HT1080 (cell line): Measurements from ENCODE around the gene TMEM178A. TPM values are rescaled to one million over a fixed set of nuclear protein-coding genes. Genes with fewer than 3 reads are reported as not detected.
A peak's percentile ranks its signal among the peaks of the same experiment; 100 is the strongest.
"Not testable (repeated sequence)": the region's sequence is repeated elsewhere in the genome, so short reads cannot be mapped to it uniquely, and the experiment has no call there.

Experiments used
- DNase-seq: peaks from one replicate; pipeline ENCODE4 v3.0.0-alpha.2; 2015; ENCODE audit warnings: low read depth
- total RNA-seq: library from RNA; depleted of rRNA; stranded (reverse); fragments of >200 nt; shearing (Covaris generic); gene quantifications from 2 replicates; pipeline ENCODE4 v1.2.3, GENCODE V29; 2014

TMEM178A gene
- total RNA-seq, 1 experiment from 2014 or later, result not detected

DNA sequence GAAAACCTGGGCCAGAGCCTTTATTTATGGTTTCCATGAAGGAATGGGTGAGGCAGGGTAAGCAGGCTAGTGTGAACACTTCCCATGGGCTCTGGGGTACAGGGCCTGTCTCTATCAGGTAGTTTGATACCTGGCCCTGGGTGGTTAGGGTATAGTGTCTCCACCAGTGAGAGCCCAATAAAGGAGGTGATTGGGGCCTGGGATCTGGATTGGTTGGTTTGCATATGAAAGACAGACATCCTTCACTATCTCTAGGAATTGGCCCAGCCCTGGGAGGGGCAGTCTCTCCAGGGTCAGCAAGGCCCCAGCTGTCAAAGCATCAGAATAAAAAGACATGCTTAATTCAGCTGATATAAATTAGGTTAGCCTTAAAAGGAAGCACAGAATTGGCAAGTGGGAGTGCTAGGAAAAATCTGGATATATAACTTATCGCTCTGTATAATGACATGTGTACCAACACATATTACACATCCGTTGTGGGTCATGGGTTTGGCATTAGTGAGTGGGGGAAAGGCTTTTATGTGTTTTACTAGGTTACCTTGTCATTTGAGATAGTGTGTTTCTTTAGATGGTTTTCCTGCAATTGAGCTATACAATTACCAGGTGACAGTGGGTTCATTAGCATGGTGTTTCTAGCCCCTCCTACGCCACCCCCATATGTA lies 18.5 kb upstream of the TMEM178A start:
- DNase-seq, result no peak

DNA sequence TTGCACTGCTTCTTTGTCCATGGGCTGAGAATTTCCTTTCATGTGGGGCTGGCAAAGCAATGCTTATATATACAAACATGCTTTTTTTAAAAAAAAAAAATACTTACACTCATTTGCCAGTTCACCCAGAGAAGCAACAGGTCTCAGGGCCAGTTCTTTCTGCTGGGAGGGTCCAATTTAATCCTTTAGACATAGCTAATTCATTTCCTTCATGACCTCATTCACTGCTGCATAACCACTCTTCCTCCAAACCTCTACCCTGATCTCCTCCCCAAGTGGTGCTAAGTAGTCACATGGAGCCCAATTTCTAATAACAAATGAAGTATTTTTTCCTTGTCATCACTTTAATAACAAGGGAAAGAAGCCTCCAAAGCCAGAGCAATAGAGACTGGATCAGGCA lies 17.1 kb upstream of the TMEM178A start:
- peak; percentile 42 for DNase-seq

DNA sequence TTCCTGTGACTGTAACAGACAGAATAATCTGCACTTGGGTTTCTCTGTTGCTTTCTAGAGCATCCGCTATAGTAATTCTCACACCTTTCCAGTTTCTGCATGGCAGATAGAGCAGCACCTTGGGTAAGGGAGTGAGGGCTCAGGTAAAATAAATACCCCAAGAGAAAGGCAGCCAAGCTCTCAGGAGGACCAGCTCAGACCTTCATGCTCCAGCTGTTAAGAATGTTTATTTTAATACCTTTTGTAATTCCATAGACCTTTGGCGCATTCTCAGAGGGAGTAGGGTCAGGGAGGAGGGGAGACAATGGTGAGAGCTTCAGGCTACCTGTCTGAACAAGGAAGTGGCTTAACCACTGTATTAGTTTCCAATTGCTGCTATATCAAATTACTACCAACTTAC lies 16.2 kb upstream of the TMEM178A start:
- no peak for DNase-seq

- DNase-seq, result no peak
Measured at GRCh38 chr2:39650468-39650867, 15.2 kb upstream of the TMEM178A start.

DNA sequence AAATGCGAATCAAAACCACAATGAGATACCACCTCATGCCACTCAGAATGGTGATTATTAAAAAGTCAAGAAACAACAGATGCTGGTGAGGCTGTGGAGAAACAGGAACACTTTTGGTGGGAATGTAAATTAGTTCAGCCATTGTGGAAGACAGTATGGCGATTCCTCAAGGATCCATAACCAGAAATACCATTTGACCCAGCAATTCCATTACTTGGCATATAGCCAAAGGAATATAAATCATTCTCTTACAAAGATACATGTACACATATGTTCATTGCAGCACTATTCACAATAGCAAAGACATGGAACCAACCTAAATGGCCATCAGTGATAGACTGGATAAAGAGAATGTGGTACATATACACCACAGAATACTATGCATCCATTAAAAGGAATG lies 9.5 kb upstream of the TMEM178A start:
- DNase-seq, result not testable (repeated sequence)

DNA sequence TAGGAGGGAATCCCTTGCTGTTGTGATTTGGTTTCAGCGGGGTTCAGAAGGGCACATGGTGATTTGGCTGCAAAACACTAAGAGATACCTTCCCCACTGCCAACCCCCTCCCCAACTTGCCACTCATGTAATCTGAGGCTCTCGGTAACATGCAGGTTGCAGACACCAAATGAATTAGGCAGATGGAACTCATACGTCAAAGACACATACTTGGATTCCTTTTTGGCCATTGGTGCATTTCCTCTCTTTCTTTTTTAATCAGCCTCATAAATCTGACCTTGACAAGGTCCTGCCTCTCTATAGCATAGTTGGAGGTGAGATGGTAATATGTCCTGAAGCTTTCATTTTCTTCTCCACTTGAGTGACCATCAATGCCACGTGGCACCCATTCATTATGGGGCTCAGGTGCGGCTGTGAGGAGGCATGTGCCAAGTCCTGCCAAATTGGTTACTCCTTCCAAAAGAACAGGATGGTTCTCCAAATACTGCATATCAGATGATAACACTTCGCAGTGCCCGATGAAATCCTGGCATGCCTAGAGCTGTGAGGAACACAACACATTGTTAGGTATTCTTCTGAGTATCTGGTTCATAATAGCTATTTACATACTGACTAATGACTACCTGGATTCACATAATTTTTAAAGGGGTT lies 8.3 kb upstream of the TMEM178A start:
- DNase-seq, result no peak

DNA sequence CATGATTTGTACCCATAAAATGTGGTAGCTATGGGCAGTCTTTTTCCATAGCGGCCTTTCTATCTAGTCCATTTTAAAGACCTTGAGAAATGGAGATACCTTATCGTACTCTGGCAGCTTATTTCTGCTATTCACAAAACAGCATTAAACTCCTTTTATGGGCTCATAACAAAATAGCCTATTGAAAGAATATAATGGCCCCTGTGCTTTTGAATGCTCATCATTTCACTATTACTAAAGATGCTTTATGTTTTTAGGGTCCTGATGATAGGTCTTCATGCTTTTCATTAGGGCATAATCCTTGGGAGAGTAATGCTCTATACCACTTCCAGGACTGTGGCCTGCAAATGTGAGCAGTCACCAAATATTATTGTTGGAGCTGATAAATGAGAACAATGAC lies 7.3 kb upstream of the TMEM178A start:
- no peak for DNase-seq

GRCh38 chr2:39659765-39660611 lies 5.7 kb upstream of the TMEM178A start:
- DNase-seq, result no peak

DNA sequence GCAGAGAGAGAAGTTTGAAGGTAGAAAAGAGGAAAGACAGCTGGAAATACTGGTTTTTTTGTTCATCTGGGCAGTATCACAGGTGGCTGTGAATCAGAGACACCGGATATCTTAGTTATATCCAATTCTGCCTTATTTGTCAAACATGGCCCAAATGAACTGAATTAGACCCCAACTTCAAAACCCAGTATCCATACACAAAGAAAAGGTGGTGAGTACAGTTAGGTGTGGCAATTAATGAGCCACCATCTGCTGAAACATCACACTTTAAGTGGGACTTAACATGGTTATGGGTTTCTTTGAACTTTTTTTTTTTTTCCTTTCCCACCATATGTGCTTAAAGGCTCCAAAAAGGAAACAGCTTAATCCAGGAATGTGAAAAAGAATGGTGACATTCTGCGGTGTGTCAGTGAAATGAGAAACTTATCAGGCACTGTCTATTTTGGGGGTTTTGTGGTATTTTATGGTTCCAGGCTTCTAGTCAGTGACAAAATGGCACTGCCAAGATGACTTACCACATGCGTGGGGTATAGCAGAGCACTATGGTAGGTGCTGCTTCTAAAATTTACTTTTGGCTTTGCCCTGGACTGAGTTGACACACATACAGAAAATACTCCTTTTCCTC lies 5.0 kb upstream of the TMEM178A start:
- peak; percentile 30 for DNase-seq

- no peak for DNase-seq
Measured at GRCh38 chr2:39661826-39662225, 3.9 kb upstream of the TMEM178A start.

DNA sequence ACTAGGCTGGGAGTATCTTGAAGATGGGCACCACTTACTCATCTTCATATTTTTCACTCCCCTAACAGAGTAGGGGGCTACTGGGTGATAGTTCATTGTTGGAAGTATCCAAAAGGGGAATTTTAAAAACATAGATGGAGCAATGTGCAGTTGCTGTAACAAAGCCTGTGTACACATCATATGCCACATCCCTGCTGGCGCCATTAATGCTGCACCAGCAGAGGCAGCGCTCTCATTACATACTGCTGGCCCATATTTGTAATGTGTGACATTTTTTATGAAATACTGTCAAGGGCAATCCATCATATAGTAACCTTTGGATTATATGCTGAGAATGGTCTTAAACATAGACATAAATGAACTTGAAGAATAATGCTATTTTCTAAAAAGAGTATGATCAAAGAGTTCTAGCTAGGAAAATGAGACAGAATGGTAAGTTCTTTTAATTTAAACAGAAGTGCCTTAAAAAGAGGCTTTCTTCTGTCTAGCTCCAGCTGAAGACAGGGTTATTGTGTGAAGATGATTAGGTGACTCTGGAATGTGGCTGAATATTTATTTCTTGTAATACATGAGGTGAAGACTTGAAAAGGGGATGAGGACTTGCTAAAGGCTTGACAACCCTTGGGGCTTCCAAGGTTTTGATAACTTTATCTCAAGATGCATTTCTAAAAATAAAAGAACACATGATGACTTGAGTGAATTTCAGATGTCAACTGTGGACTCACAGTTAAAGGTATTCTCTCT lies 2.4 kb upstream of the TMEM178A start:
- no peak for DNase-seq

- no peak for DNase-seq
Measured at GRCh38 chr2:39664232-39664887, 1.4 kb upstream of the TMEM178A start.

DNA sequence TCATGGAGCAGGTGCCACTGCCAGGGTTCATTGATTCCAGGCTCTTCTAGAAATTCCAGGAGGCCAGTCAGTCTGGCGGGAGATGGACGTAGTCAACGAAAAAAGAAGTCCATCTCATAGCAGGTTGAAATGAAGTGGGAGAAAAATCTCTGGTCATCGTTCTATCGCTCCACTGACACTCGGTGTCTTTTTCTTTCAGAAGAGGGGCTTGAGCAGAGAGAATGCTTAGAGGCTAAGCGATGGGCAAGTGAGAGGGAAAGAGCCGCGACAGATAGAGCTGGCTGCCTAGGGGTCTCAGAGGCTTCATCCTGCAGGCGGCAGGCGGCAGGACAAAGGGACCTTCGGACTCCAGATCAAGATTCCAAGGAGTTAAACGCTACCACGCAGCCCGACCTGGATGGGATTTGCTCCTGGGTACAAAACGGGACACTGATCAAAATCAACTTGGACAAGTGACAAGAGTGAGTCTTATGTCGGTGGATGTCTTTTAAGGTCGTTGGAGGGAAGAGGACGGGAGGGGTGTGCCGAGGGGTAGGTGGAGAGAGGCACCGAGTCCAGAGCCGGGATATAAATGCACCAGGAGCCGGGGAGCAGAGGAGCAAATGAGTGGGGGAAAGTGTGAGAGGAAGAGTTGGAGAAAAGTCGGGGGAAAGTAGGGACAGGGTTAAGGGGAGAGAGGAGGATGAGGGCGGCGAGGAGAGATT lies 677 bp upstream of the TMEM178A start:
- no peak for DNase-seq

GRCh38 chr2:39666491-39667101 lies 879 bp downstream of the TMEM178A start:
- no peak for DNase-seq

- DNase-seq, result no peak
Measured at GRCh38 chr2:39667104-39667885, 1.6 kb downstream of the TMEM178A start.

- no peak for DNase-seq
Measured at GRCh38 chr2:39667886-39668276, 2.2 kb downstream of the TMEM178A start.

GRCh38 chr2:39668576-39669080 lies 2.9 kb downstream of the TMEM178A start:
- DNase-seq, result no peak

DNA sequence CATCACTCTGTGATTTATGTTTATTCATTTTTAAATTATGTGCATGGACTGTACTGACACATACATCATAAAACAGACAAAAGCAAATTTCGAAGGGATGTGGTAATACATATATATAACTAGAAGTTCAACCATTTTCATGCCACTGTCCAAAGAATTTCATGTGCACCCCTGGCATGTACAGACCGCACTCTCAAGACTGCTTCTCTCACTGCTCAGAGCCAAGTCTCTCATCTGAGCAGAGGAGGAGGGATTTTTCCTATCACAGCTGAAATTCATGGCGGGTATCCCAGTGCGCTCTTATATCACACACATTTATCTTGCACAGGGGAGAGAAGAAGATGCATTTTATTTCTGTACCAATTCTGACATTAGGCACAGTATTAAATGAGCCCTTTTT lies 5.9 kb downstream of the TMEM178A start:
- DNase-seq, result no peak

DNA sequence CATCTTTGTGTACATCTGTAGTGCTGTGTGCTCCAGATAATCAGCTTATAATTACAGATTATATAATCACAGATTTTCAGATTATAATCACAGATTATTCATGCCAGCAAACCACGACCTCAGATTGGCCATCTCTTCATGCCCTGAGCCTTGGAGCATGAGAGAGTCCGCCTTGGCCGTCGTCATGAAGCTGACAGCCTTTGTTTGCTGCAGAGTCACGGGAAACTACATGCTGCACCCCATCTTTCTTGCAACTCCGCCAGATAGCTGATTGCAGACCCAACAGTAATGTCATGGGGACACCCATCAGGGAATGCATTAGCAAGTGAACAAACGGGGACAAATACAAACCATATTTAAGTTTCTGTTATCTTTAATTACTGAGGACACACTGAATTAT lies 7.3 kb downstream of the TMEM178A start:
- no peak for DNase-seq
